H1 (cell line): ENCODE data around the gene SEC24A.

Source experiments
- ASH2L ChIP-seq: fragments of 200-600, 300-600 bp; sonication (generic); IDR thresholded peaks from one replicate; pipeline ENCODE4 v1.7.1; 2017; ENCODE audit warnings: low read length
- CEBPB ChIP-seq: IDR thresholded peaks from 2 replicates; pipeline ENCODE4 v1.6.1; 2012; ENCODE audit warnings: low read depth, low read length
- EP300 ChIP-seq, 2 experiments: IDR thresholded peaks; 1 replicate in 1 of 2; 2 replicates in 1 of 2; pipeline ENCODE4 v1.6.1; 2011 to 2012; ENCODE audit warnings: low read depth in 2 of 2, low read length in 2 of 2, mild to moderate bottlenecking in 2 of 2, borderline replicate concordance in 1 of 2, inconsistent platforms in 1 of 2, moderate library complexity in 1 of 2
- EZH2 ChIP-seq: fragments of 200-600 bp; sonication (generic); IDR thresholded peaks from 2 replicates; pipeline ENCODE4 v1.7.1; 2012; ENCODE audit warnings: low read depth, mild to moderate bottlenecking, moderate library complexity, low read length, inconsistent platforms; ENCODE audit not compliant: severe bottlenecking
- GTF2F1 ChIP-seq: IDR thresholded peaks from 2 replicates; pipeline ENCODE4 v1.6.1; 2012; ENCODE audit warnings: low read depth, low read length, improper control_type of control experiment, borderline replicate concordance
- POLR2A ChIP-seq, 2 experiments: IDR thresholded peaks; 1 replicate in 1 of 2; 2 replicates in 1 of 2; pipeline ENCODE4 v1.6.1; 2011; ENCODE audit warnings: low read depth in 2 of 2, low read length in 2 of 2, mild to moderate bottlenecking in 2 of 2; ENCODE audit errors: control extremely low read depth in 1 of 2
- RNF2 ChIP-seq: fragments of 200-900, 300-1000 bp; sonication (generic); IDR thresholded peaks from 2 replicates; pipeline ENCODE4 v1.7.1; 2016; ENCODE audit warnings: borderline replicate concordance, low read depth, mild to moderate bottlenecking, antibody characterized with exemption, low read length; ENCODE audit not compliant: poor library complexity, severe bottlenecking; ENCODE audit errors: missing control alignments
- USF2 ChIP-seq: IDR thresholded peaks from 2 replicates; pipeline ENCODE4 v1.6.1; 2011; ENCODE audit warnings: low read length, improper control_type of control experiment
- TF ChIP-seq, protein P1 (sequence below), 3 experiments: IDR thresholded peaks; 1 replicate in 2 of 3; 2 replicates in 1 of 3; pipeline versions ENCODE4 v1.5.1 to v1.6.1; 2011; ENCODE audit warnings: low read length in 3 of 3, mild to moderate bottlenecking in 3 of 3, inconsistent platforms in 2 of 3, low read depth in 1 of 3, moderate library complexity in 1 of 3; ENCODE audit not compliant: insufficient read depth in 1 of 3; ENCODE audit errors: control extremely low read depth in 1 of 3

- TF ChIP-seq EP300 (IDR thresholded peaks at IDR 0.05; ENCODE audit: borderline replicate concordance in 1 of 2, low read depth in 2 of 2, low read length in 2 of 2) (no peak), RNF2 (no peak), CEBPB (no peak), EZH2 (no peak), POLR2A (IDR thresholded peaks at IDR 0.05; ENCODE audit: control extremely low read depth in 1 of 2, low read depth in 2 of 2, low read length in 2 of 2) (no peak), USF2 (no peak), ASH2L (no peak), GTF2F1 (no peak)
- TF ChIP-seq, protein P1, sequence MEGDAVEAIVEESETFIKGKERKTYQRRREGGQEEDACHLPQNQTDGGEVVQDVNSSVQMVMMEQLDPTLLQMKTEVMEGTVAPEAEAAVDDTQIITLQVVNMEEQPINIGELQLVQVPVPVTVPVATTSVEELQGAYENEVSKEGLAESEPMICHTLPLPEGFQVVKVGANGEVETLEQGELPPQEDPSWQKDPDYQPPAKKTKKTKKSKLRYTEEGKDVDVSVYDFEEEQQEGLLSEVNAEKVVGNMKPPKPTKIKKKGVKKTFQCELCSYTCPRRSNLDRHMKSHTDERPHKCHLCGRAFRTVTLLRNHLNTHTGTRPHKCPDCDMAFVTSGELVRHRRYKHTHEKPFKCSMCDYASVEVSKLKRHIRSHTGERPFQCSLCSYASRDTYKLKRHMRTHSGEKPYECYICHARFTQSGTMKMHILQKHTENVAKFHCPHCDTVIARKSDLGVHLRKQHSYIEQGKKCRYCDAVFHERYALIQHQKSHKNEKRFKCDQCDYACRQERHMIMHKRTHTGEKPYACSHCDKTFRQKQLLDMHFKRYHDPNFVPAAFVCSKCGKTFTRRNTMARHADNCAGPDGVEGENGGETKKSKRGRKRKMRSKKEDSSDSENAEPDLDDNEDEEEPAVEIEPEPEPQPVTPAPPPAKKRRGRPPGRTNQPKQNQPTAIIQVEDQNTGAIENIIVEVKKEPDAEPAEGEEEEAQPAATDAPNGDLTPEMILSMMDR (IDR thresholded peaks at IDR 0.05; ENCODE audit: control extremely low read depth in 1 of 3, insufficient read depth in 1 of 3, low read depth in 1 of 3, low read length in 3 of 3): no peak
Measured at GRCh38 chr5:134600600-134600999, 48.0 kb upstream of the SEC24A start.
